H1 (cell line): ENCODE results near the gene HEBP2. TPM values are rescaled to one million over a fixed set of nuclear protein-coding genes. Genes with fewer than 3 reads are reported as not detected.

Experiments
- CTCF ChIA-PET: fragments of 300-600 bp; sonication (Branson Sonifier 250); formaldehyde crosslinking; loops from one replicate; lab custom pipeline; 2021; ENCODE audit not compliant: partially characterized antibody; lab: Charles Lee
- POLR2A ChIA-PET: fragments of 300-600 bp; sonication (Branson Sonifier 250); formaldehyde crosslinking; loops from one replicate; lab custom pipeline; 2021; ENCODE audit warnings: inconsistent platforms; ENCODE audit not compliant: partially characterized antibody; lab: Charles Lee
- DNase-seq, 2 experiments: peaks; one replicate each; pipeline versions ENCODE4 v3.0.0 to v3.0.0-alpha.2; 2010 to 2022; ENCODE audit warnings: low spot score in 2 of 2, low read depth in 1 of 2, mixed read lengths in 1 of 2
- FAIRE-seq: peaks from 2 replicates; lab custom pipeline; 2011; peaks lifted over from hg19 to GRCh38; lab: Jason Lieb, UNC
- H2AFZ ChIP-seq: 2 replicates; pipeline ENCODE4 v1.8.1; 2012; ENCODE audit warnings: low read length, inconsistent platforms
- H2AK5ac ChIP-seq: 2 replicates; pipeline ENCODE4 v1.6.1; 2013; ENCODE audit warnings: low read depth, low read length
- H2BK120ac ChIP-seq: replicated peaks from 2 replicates; pipeline ENCODE3; 2013; ENCODE audit warnings: low read depth, low read length, inconsistent platforms
- H2BK12ac ChIP-seq: 2 replicates; pipeline ENCODE4 v1.6.1; 2013; ENCODE audit warnings: low read depth, low read length
- H2BK15ac ChIP-seq: 2 replicates; pipeline ENCODE4 v1.6.1; 2013; ENCODE audit warnings: low read length
- H2BK20ac ChIP-seq: 2 replicates; pipeline ENCODE4 v1.6.1; 2013; ENCODE audit warnings: low read length
- H2BK5ac ChIP-seq: 2 replicates; pipeline ENCODE4 v1.6.1; 2013; ENCODE audit warnings: low read depth, low read length
- H3K14ac ChIP-seq: 2 replicates; pipeline ENCODE4 v1.6.1; 2013; ENCODE audit warnings: inconsistent platforms; ENCODE audit not compliant: insufficient read length
- H3K18ac ChIP-seq: 2 replicates; pipeline ENCODE4 v1.6.1; 2013; ENCODE audit warnings: low read length; ENCODE audit errors: extremely low read depth
- H3K23ac ChIP-seq: 2 replicates; pipeline ENCODE4 v1.6.1; 2013; ENCODE audit warnings: inconsistent platforms; ENCODE audit not compliant: insufficient read length
- H3K23me2 ChIP-seq: 2 replicates; pipeline ENCODE4 v1.6.1; 2013; ENCODE audit warnings: low read depth, low read length
- H3K27ac ChIP-seq: 2 replicates; pipeline ENCODE4 v1.6.1; 2011; ENCODE audit warnings: low read depth, low read length, inconsistent platforms
- H3K27me3 ChIP-seq, 4 experiments: replicated peaks in 1 of 4; 1 replicate in 1 of 4; 2 replicates in 3 of 4; pipeline versions ENCODE4 v1.6.1 to v1.8.1; 2011 to 2013; ENCODE audit warnings: low read length in 3 of 4, mild to moderate bottlenecking in 3 of 4, inconsistent platforms in 2 of 4, mixed read lengths in 2 of 4, moderate library complexity in 1 of 4; ENCODE audit not compliant: control insufficient read depth in 3 of 4, insufficient read depth in 3 of 4; ENCODE audit errors: extremely low read depth in 1 of 4
- H3K36me3 ChIP-seq, 4 experiments: 2 replicates each; pipeline versions ENCODE4 v1.6.1 to v1.8.1; 2011 to 2013; ENCODE audit warnings: mild to moderate bottlenecking in 4 of 4, low read length in 3 of 4, moderate library complexity in 2 of 4, control low read depth in 1 of 4, inconsistent platforms in 1 of 4; ENCODE audit not compliant: insufficient read depth in 4 of 4, control insufficient read depth in 2 of 4
- H3K4ac ChIP-seq: replicated peaks from 2 replicates; pipeline ENCODE3; 2013; ENCODE audit warnings: low read length, low read depth, mixed read lengths, inconsistent platforms; ENCODE audit not compliant: insufficient read length
- H3K4me1 ChIP-seq, 4 experiments: replicated peaks in 1 of 4; 1 replicate in 1 of 4; 2 replicates in 3 of 4; pipeline versions ENCODE4 v1.6.1 to v1.8.1; 2011 to 2013; ENCODE audit warnings: low read length in 3 of 4, inconsistent platforms in 2 of 4, mixed read lengths in 1 of 4; ENCODE audit not compliant: insufficient read depth in 4 of 4, control insufficient read depth in 3 of 4
- H3K4me2 ChIP-seq, 2 experiments: 2 replicates each; pipeline versions ENCODE4 v1.6.1 to v1.8.1; 2011 to 2013; ENCODE audit warnings: low read depth in 2 of 2, low read length in 2 of 2, control low read depth in 1 of 2, inconsistent platforms in 1 of 2, mild to moderate bottlenecking in 1 of 2; ENCODE audit not compliant: insufficient read depth in 1 of 2
- H3K4me3 ChIP-seq, 4 experiments: fragments of 200-600, 300-600 bp in 1 of 4; sonication (generic), shearing (Covaris generic), sonication (Bioruptor Twin) in 1 of 4; 2 replicates each; pipeline versions ENCODE4 v1.5.1 to v1.8.1; 2011 to 2016; ENCODE audit warnings: low read length in 4 of 4, low read depth in 3 of 4, control low read depth in 2 of 4, inconsistent platforms in 2 of 4, mild to moderate bottlenecking in 2 of 4, mixed read lengths in 1 of 4, moderate library complexity in 1 of 4; ENCODE audit not compliant: insufficient read depth in 2 of 4; ENCODE audit errors: extremely low read depth in 1 of 4
- H3K56ac ChIP-seq: replicated peaks from 2 replicates; pipeline ENCODE3; 2013; ENCODE audit warnings: low read depth, mild to moderate bottlenecking, mixed read lengths, low read length, inconsistent platforms; ENCODE audit not compliant: insufficient read length
- H3K79me1 ChIP-seq: 2 replicates; pipeline ENCODE4 v1.6.1; 2013; ENCODE audit warnings: low read depth, low read length, control low read depth
- H3K79me2 ChIP-seq, 2 experiments: 2 replicates each; pipeline versions ENCODE4 v1.6.1 to v1.8.1; 2012 to 2013; ENCODE audit warnings: low read length in 2 of 2, mild to moderate bottlenecking in 2 of 2, inconsistent platforms in 1 of 2; ENCODE audit not compliant: insufficient read depth in 2 of 2, control insufficient read depth in 1 of 2
- H3K9ac ChIP-seq, 4 experiments: replicated peaks in 1 of 4; 1 replicate in 1 of 4; 2 replicates in 3 of 4; pipeline versions ENCODE4 v1.6.1 to v1.8.1; 2011 to 2013; ENCODE audit warnings: low read depth in 3 of 4, low read length in 3 of 4, control low read depth in 2 of 4, mild to moderate bottlenecking in 2 of 4, moderate library complexity in 2 of 4, inconsistent platforms in 1 of 4; ENCODE audit errors: extremely low read depth in 1 of 4
- H3K9me3 ChIP-seq, 2 experiments: 2 replicates each; pipeline versions ENCODE4 v1.6.1 to v1.8.1; 2012 to 2013; ENCODE audit warnings: mild to moderate bottlenecking in 2 of 2, moderate library complexity in 2 of 2, control low read depth in 1 of 2, inconsistent platforms in 1 of 2, low read depth in 1 of 2, low read length in 1 of 2, mixed read lengths in 1 of 2; ENCODE audit not compliant: insufficient read depth in 2 of 2
- H4K20me1 ChIP-seq, 2 experiments: replicated peaks in 1 of 2; 2 replicates each; pipeline versions ENCODE3 to v1.8.1; 2011 to 2013; ENCODE audit warnings: inconsistent platforms in 2 of 2, low read length in 2 of 2, mild to moderate bottlenecking in 1 of 2; ENCODE audit not compliant: insufficient read depth in 2 of 2, control insufficient read depth in 1 of 2
- H4K5ac ChIP-seq: 2 replicates; pipeline ENCODE4 v1.6.1; 2013; ENCODE audit warnings: low read length, low read depth, mixed read lengths, inconsistent platforms; ENCODE audit not compliant: insufficient read length
- H4K8ac ChIP-seq: 2 replicates; pipeline ENCODE4 v1.8.0; 2013; ENCODE audit warnings: mild to moderate bottlenecking, moderate library complexity, low read length, inconsistent platforms; ENCODE audit not compliant: insufficient read depth; ENCODE audit errors: extremely low read depth
- H4K91ac ChIP-seq: replicated peaks from 2 replicates; pipeline ENCODE3; 2013; ENCODE audit warnings: low read length, mixed read lengths, inconsistent platforms; ENCODE audit not compliant: insufficient read length
- ATF2 ChIP-seq: IDR thresholded peaks from 2 replicates; pipeline ENCODE4 v1.6.1; 2012; ENCODE audit warnings: low read length, inconsistent platforms
- CTCF ChIP-seq, 3 experiments: IDR thresholded peaks; 1 replicate in 2 of 3; 2 replicates in 1 of 3; pipeline versions ENCODE4 v1.5.1 to v1.6.1; 2011; ENCODE audit warnings: low read length in 3 of 3, mild to moderate bottlenecking in 3 of 3, inconsistent platforms in 2 of 3, low read depth in 1 of 3, moderate library complexity in 1 of 3; ENCODE audit not compliant: insufficient read depth in 1 of 3; ENCODE audit errors: control extremely low read depth in 1 of 3
- KDM4A ChIP-seq: IDR thresholded peaks from one replicate; pipeline ENCODE4 v1.7.1; 2012; ENCODE audit warnings: low read depth, mild to moderate bottlenecking, moderate library complexity, low read length, inconsistent platforms; ENCODE audit not compliant: severe bottlenecking
- RNF2 ChIP-seq: fragments of 200-900, 300-1000 bp; sonication (generic); IDR thresholded peaks from 2 replicates; pipeline ENCODE4 v1.7.1; 2016; ENCODE audit warnings: borderline replicate concordance, low read depth, mild to moderate bottlenecking, antibody characterized with exemption, low read length; ENCODE audit not compliant: poor library complexity, severe bottlenecking; ENCODE audit errors: missing control alignments
- RXRA ChIP-seq: IDR thresholded peaks from 2 replicates; pipeline ENCODE4 v1.6.1; 2011; ENCODE audit warnings: low read depth, mild to moderate bottlenecking, low read length, moderate library complexity; ENCODE audit not compliant: insufficient read depth
- SIN3A ChIP-seq, 2 experiments: IDR thresholded peaks in 1 of 2; conservative IDR thresholded peaks in 1 of 2; 2 replicates each; pipeline ENCODE4 v1.6.1; 2011 to 2012; ENCODE audit warnings: low read length in 2 of 2, improper control_type of control experiment in 1 of 2, low read depth in 1 of 2, mild to moderate bottlenecking in 1 of 2
- TBP ChIP-seq: IDR thresholded peaks from 2 replicates; pipeline ENCODE4 v1.6.1; 2011; ENCODE audit warnings: low read depth, low read length, improper control_type of control experiment
- WGBS, 2 experiments: shearing (Covaris generic) in 1 of 2; methylation state at CpG; one replicate each; pipeline versions ENCODE4 v1.1.6 to v1.1.7; 2013 to 2015; ENCODE audit warnings: low lambda C conversion rate in 2 of 2, mixed read lengths in 2 of 2, inconsistent platforms in 1 of 2, low coverage in 1 of 2, missing lambda C conversion rate in 1 of 2; ENCODE audit not compliant: insufficient replicate concordance in 2 of 2, insufficient coverage in 1 of 2, insufficient read length in 1 of 2; ENCODE audit errors: extremely low coverage in 1 of 2, missing lambda C conversion rate in 1 of 2; 5-methylcytosine and 5-hydroxymethylcytosine counted together
- polyA plus RNA-seq, 7 experiments: library from polyadenylated mRNA; depleted of rRNA in 3 of 7; stranded (reverse) in 5 of 7; unstranded in 2 of 7; fragments of >200 nt in 5 of 7; fragments of 200-250 nt in 2 of 7; gene quantifications; 1 replicate in 5 of 7; 2 replicates in 1 of 7; 4 replicates in 1 of 7; pipeline versions ENCODE4 v1.2.1 to v1.2.3, GENCODE V29; 2011 to 2013; ENCODE audit warnings: missing spikeins in 2 of 7, mixed read lengths in 2 of 7
- total RNA-seq: library from RNA; stranded (reverse); fragmentation: NEBNext Ultra II Directional; extraction: Animal tissue kit (Norgen Biotek cat#: 25700); gene quantifications from 2 replicates; pipeline ENCODE4 v1.2.1, GENCODE V29; 2021

HEBP2 gene
- total and polyA plus RNA-seq, 2 of the 8 experiments (the other 6 are each of a cell fraction or from before 2014, with no cell fraction given), result 6.5 to 37.9 TPM

GRCh38 chr6:138377844-138378243 is 26.2 kb upstream of the HEBP2 start, which contains the start of gene SMIM28:
Gene SMIM28 (plus strand): TSS chr6:138377905. CDS start chr6:138378073, 168 bp downstream.
- POLR2A ChIA-PET, result no interaction called here
- H3K36me3 ChIP-seq, result no peaks in the 10 kb centered on the region
- 85% methylated on average over 6 of the region's 6 CpGs; no CpG with 5 or more reads in 1 of the 2 experiments for WGBS, 2 experiments
- H3K9me3 ChIP-seq, result no peaks in the 10 kb centered on the region
- H3K56ac ChIP-seq, result no peak within 1 kb of the TSS
- no peak within 1 kb of the TSS for H4K5ac ChIP-seq
- H3K79me1 ChIP-seq, result no peaks in the 10 kb centered on the region
- no peak within 1 kb of the TSS for H4K8ac ChIP-seq
- H3K18ac ChIP-seq, result no peak within 1 kb of the TSS; the same call in 1 of the 2 replicates
- H2BK12ac ChIP-seq, result no peak within 1 kb of the TSS
- H4K20me1 ChIP-seq, result no peaks in the 10 kb centered on the region
- no peak within 1 kb of the TSS for H3K27ac ChIP-seq
- no peak within 1 kb of the TSS for H2AFZ ChIP-seq
- H3K23me2 ChIP-seq, result no peaks in the 10 kb centered on the region
- H2BK15ac ChIP-seq, result 0 out of 2 replicates have a peak within 1 kb of the TSS, but pooled peaks have one; percentile 53
- no peak within 1 kb of the TSS for H3K4ac ChIP-seq
- no peak within 1 kb of the TSS for H3K9ac ChIP-seq
- CTCF ChIA-PET, result interaction anchor here (1.3 to 1.8 kb wide), 3 partner anchors 17 to 92 kb away, joined by 3 to 5 read pairs (median 4); no protein-coding TSS in a partner anchor
- H3K4me3 ChIP-seq, result no peak within 1 kb of the TSS
- H4K91ac ChIP-seq, result no peak within 1 kb of the TSS
- H3K4me1 ChIP-seq, result peaks cover 0 to 11% (median 0%) of the 10 kb centered on the region in 4 experiments; a peak in 2 of 7 replicates
- H3K4me2 ChIP-seq, result 0 out of 4 replicates have a peak within 1 kb of the TSS, but pooled peaks of 1 of the 2 experiments have one; percentile 43
- DNase-seq (no peak), FAIRE-seq (no peak)
- H2BK5ac ChIP-seq, result no peak within 1 kb of the TSS
- H3K23ac ChIP-seq, result no peak within 1 kb of the TSS
- no peaks in the 10 kb centered on the region for H3K27me3 ChIP-seq
- H2AK5ac ChIP-seq, result no peak within 1 kb of the TSS
- H2BK20ac ChIP-seq, result no peak within 1 kb of the TSS
- H2BK120ac ChIP-seq, result no peak within 1 kb of the TSS
- H3K14ac ChIP-seq, result no peak within 1 kb of the TSS
- H3K79me2 ChIP-seq, result no peaks in the 10 kb centered on the region
- no peak for TF ChIP-seq RNF2
- no peak for TF ChIP-seq RXRA
- TF ChIP-seq CTCF (IDR thresholded peaks at IDR 0.05; ENCODE audit: control extremely low read depth in 1 of 3, insufficient read depth in 1 of 3, low read depth in 1 of 3, low read length in 3 of 3), result no peak
- no peak for TF ChIP-seq ATF2
- TF ChIP-seq SIN3A (conservative IDR thresholded peaks at IDR 0.05 in 1 of 2, IDR thresholded peaks at IDR 0.05 in 1 of 2; ENCODE audit: low read depth in 1 of 2, low read length in 2 of 2), result no peak
- no peak for TF ChIP-seq TBP
- TF ChIP-seq KDM4A, result no peak
